Gastroesophageal sphincter (tissue), 4 donors: ENCODE data around the gene OR10W1. TPM values are rescaled to one million over a fixed set of nuclear protein-coding genes. Genes with fewer than 3 reads are reported as not detected.

Experiments
- ATAC-seq: fragments of 150-250 bp; one replicate; pipeline ENCODE4 v1.9.1; 2016; ENCODE audit warnings: mild to moderate bottlenecking, moderate library complexity
- H3K27ac ChIP-seq, 4 donors: fragments of 200-600 bp; sonication (generic) in 3 of 4; 1 replicate in 3 of 4; 2 replicates in 1 of 4; pipeline ENCODE4 v1.5.1; 2016 to 2019
- H3K27me3 ChIP-seq: fragments of 200-600 bp; sonication (generic); one replicate; pipeline ENCODE4 v1.5.1; 2019
- H3K36me3 ChIP-seq, 2 donors: fragments of 200-600 bp; sonication (generic); one replicate each; pipeline ENCODE4 v1.5.1; 2019; ENCODE audit warnings: control low read depth in 1 of 2
- H3K4me1 ChIP-seq, 3 donors: fragments of 200-600 bp; sonication (generic); 1 replicate in 2 of 3; 2 replicates in 1 of 3; pipeline ENCODE4 v1.5.1; 2016 to 2019; ENCODE audit warnings: control low read depth in 2 of 3
- H3K4me3 ChIP-seq, 2 donors: fragments of 200-600 bp; sonication (generic); one replicate each; pipeline ENCODE4 v1.5.1; 2019; ENCODE audit warnings: mild to moderate bottlenecking in 1 of 2, moderate library complexity in 1 of 2
- H3K9me3 ChIP-seq, 3 donors: fragments of 200-600 bp; sonication (generic); one replicate each; pipeline ENCODE4 v1.5.1; 2017 to 2019; ENCODE audit warnings: control low read depth in 2 of 3
- EP300 ChIP-seq: sonication (generic); formaldehyde crosslinking; IDR thresholded peaks from one replicate; pipeline ENCODE4 v1.6.1; 2017; ENCODE audit warnings: antibody characterized with exemption, mild to moderate bottlenecking
- POLR2A ChIP-seq, 2 donors: fragments of 450-650 bp; IDR thresholded peaks; one replicate each; pipeline ENCODE4 v1.6.1; 2017; ENCODE audit warnings: antibody characterized with exemption in 2 of 2, mild to moderate bottlenecking in 2 of 2, moderate library complexity in 1 of 2
- POLR2AphosphoS5 ChIP-seq: sonication (generic); formaldehyde crosslinking; IDR thresholded peaks from one replicate; pipeline ENCODE4 v1.6.1; 2017; ENCODE audit warnings: antibody characterized with exemption
- whole genome bisulfite sequencing, 2 donors: methylation state at CpG; one replicate each; pipeline ENCODE4 v1.1.5; 2018; ENCODE audit warnings: low coverage in 1 of 2; 5-methylcytosine and 5-hydroxymethylcytosine counted together
- total RNA-seq, 4 donors: library from RNA; depleted of rRNA; stranded (reverse); fragments of >200 nt; gene quantifications; one replicate each; pipeline ENCODE4 v1.1.0, GENCODE V29; 2016
- TF ChIP-seq, protein P1 (sequence below), 4 experiments: fragments of 200-600 bp in 2 of 4; fragments of 450-650 bp in 2 of 4; sonication (generic) in 1 of 4; IDR thresholded peaks; one replicate each; pipeline ENCODE4 v1.5.1; 2017 to 2019; ENCODE audit warnings: antibody characterized with exemption in 4 of 4, mild to moderate bottlenecking in 2 of 4, moderate library complexity in 2 of 4

The OR10W1 gene
- total RNA-seq, 4 donors from 2014 or later = not detected

DNA sequence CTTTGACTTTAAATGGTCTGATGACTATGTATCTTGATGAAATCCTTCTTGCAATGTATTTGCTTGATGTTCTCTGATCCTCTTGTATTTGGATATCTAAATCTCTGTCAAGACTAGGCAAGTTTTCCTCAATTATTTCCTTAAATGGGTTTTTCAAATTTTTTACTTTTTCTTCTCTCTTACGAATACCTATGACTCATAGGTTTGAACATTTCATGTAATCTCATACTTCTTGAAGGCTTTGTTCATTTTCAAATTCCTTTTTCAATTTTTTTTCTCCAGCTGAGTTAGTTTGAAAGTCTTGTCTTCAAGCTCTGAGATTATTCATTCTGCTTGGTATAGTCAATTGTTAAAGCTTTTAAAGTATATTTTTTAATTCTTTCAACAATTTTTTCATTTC, 13.1 kb downstream of the OR10W1 start:
- no peaks in the 10 kb centered on the region for H3K36me3 ChIP-seq
- H3K4me1 ChIP-seq = no peaks in the 10 kb centered on the region
- ATAC-seq = no peak
- H3K9me3 ChIP-seq = peaks cover 0 to 38% (median 0%) of the 10 kb centered on the region in 3 donors
- H3K4me3 ChIP-seq = no peak overlapping the region
- H3K27me3 ChIP-seq = no peaks in the 10 kb centered on the region
- H3K27ac ChIP-seq = no peak overlapping the region
- TF ChIP-seq POLR2AphosphoS5 (no peak), EP300 (no peak), POLR2A (IDR thresholded peaks at IDR 0.05) (no peak)
- TF ChIP-seq, protein P1, sequence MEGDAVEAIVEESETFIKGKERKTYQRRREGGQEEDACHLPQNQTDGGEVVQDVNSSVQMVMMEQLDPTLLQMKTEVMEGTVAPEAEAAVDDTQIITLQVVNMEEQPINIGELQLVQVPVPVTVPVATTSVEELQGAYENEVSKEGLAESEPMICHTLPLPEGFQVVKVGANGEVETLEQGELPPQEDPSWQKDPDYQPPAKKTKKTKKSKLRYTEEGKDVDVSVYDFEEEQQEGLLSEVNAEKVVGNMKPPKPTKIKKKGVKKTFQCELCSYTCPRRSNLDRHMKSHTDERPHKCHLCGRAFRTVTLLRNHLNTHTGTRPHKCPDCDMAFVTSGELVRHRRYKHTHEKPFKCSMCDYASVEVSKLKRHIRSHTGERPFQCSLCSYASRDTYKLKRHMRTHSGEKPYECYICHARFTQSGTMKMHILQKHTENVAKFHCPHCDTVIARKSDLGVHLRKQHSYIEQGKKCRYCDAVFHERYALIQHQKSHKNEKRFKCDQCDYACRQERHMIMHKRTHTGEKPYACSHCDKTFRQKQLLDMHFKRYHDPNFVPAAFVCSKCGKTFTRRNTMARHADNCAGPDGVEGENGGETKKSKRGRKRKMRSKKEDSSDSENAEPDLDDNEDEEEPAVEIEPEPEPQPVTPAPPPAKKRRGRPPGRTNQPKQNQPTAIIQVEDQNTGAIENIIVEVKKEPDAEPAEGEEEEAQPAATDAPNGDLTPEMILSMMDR (IDR thresholded peaks at IDR 0.05) = no peak
- WGBS, 2 donors = 73 to 75% methylated on average over 1 of the region's 1 CpG

DNA sequence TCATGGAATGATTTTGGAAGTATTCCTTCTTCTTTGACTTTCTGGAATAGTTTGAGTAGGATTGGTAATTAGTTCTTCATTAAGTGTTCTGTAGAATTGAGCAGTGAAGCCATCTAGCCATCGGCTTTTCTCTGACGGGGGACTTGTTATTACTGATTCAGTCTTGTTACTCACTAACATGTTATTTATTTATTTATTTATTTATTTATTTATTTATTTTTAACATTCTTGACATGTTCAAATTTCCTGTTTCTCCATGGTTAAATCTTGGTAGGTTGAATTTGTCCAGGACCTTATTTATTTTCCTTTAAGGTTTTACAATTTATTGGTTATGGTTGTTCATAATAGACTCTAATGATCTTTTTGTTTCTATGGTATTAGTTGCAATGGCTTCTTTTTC, 24.1 kb downstream of the OR10W1 start:
- WGBS, 2 donors = 97% methylated on average over 2 of the region's 2 CpGs; no CpG with 5 or more reads in 1 of the 2 donors
- ATAC-seq = no peak
- Histone ChIP-seq H3K36me3 (no peaks in the 10 kb centered on the region), H3K27ac (no peak overlapping the region), H3K4me1 (no peaks in the 10 kb centered on the region), H3K4me3 (no peak overlapping the region), H3K27me3 (no peaks in the 10 kb centered on the region), H3K9me3 (peaks cover 0 to 6% (median 0%) of the 10 kb centered on the region in 3 donors)
- TF ChIP-seq EP300 = no peak
- TF ChIP-seq POLR2A (IDR thresholded peaks at IDR 0.05) = no peak
- TF ChIP-seq, protein P1 (IDR thresholded peaks at IDR 0.05) = no peak
- no peak for TF ChIP-seq POLR2AphosphoS5

GRCh38 chr11:58227956-58228615, 40.0 kb downstream of the OR10W1 start:
- H3K4me3 ChIP-seq = no peak overlapping the region
- no peaks in the 10 kb centered on the region for H3K36me3 ChIP-seq
- no peaks in the 10 kb centered on the region for H3K9me3 ChIP-seq
- no peak overlapping the region for H3K27ac ChIP-seq
- ATAC-seq = no peak
- no peaks in the 10 kb centered on the region for H3K4me1 ChIP-seq
- WGBS, 2 donors = 40 to 89% methylated on average over 1 to 26 of the region's 32 CpGs
- TF ChIP-seq POLR2AphosphoS5 (no peak), POLR2A (IDR thresholded peaks at IDR 0.05) (no peak), EP300 (no peak)
- TF ChIP-seq, protein P1 (IDR thresholded peaks at IDR 0.05) = no peak
- H3K27me3 ChIP-seq = no peaks in the 10 kb centered on the region

DNA sequence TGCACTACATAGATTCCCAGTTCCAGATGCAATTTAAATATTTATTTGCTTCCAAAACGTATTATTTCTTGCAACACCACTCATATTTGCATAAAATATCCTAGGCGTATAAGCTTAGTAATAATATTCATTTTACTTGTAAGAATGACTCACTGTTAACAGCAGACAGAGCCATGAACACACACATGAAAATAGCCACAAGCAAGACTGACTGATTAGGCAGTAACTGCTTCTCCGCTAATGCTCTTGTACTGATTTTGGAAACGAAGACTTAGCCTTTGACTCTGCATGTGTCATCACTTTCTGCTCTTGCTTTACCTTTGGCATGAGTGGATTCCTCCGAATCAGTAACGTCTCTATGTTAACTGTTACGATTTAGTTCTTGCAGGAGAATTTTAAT, 45.3 kb downstream of the OR10W1 start:
- WGBS, 2 donors = 65 to 70% methylated on average over 6 to 7 of the region's 7 CpGs
- TF ChIP-seq POLR2A (IDR thresholded peaks at IDR 0.05) (no peak), EP300 (no peak), POLR2AphosphoS5 (no peak)
- TF ChIP-seq, protein P1 (IDR thresholded peaks at IDR 0.05) = no peak
- Histone ChIP-seq H3K27ac (no peak overlapping the region), H3K4me3 (no peak overlapping the region), H3K27me3 (no peaks in the 10 kb centered on the region), H3K9me3 (no peaks in the 10 kb centered on the region), H3K36me3 (no peaks in the 10 kb centered on the region), H3K4me1 (no peaks in the 10 kb centered on the region)
- ATAC-seq = no peak

Other genes with a start within 250 kb of the OR10W1 start
- not detected for gene OR9Q1, start 244.4 kb downstream of the OR10W1 start, total RNA-seq
- gene OR6Q1, start 237.3 kb downstream of the OR10W1 start, total RNA-seq = not detected
- gene OR9I1, start 142.7 kb downstream of the OR10W1 start, total RNA-seq = not detected
- not detected for gene OR9Q2, start 79.2 kb downstream of the OR10W1 start, total RNA-seq
- gene OR1S2, start 64.1 kb downstream of the OR10W1 start, total RNA-seq = not detected
- not detected for gene OR1S1, start 55.5 kb downstream of the OR10W1 start, total RNA-seq
- not detected for gene OR10Q1, start 39.3 kb downstream of the OR10W1 start, total RNA-seq
- not detected for gene OR5B17, start 90.8 kb upstream of the OR10W1 start, total RNA-seq
- gene OR5B3, start 138.6 kb upstream of the OR10W1 start, total RNA-seq = not detected
- not detected for gene OR5B2, start 159.9 kb upstream of the OR10W1 start, total RNA-seq
- not detected for gene OR5B12, start 174.0 kb upstream of the OR10W1 start, total RNA-seq
- gene OR5B21, start 239.8 kb upstream of the OR10W1 start, total RNA-seq = not detected